ENCODE measurements around the gene NPBWR2. TPM values are rescaled to one million over a fixed set of nuclear protein-coding genes. Genes with fewer than 3 reads are reported as not detected.

The NPBWR2 gene
- total and polyA plus RNA-seq, 9 of the 15 experiments (the other 6 are each of a cell fraction or from before 2014, with no cell fraction given) = not detected

- H3K4me2 ChIP-seq (ENCODE audit: insufficient read depth, low read length) = no peak overlapping the region
- no peaks in the 10 kb centered on the region; the same call in 1 of the 2 replicates for H4K20me1 ChIP-seq (replicated peaks; ENCODE audit: control insufficient read depth, insufficient read depth, low read length)
- H3K9ac ChIP-seq (ENCODE audit: insufficient read depth in 1 of 2, low read depth in 2 of 2, low read length in 2 of 2) = peak overlapping the region in 1 of 2 experiments; percentile 57; a peak in 2 of 4 replicates
- TF ChIP-seq JUN (IDR thresholded peaks at IDR 0.05; ENCODE audit: borderline replicate concordance, low read depth, low read length) (no peak), JUN (CRISPR knock-in tag; IDR thresholded peaks at IDR 0.05; ENCODE audit: borderline replicate concordance) (no peak), NR2C2 (CRISPR knock-in tag; IDR thresholded peaks at IDR 0.05) (no peak), NR2C2 (tag; IDR thresholded peaks at IDR 0.05) (no peak)
- no peak for DNase-seq (ENCODE audit: extremely low read depth in 1 of 4, low spot score in 3 of 4)
- no peak overlapping the region for H3K27ac ChIP-seq (ENCODE audit: extremely low read depth, low read depth, low read length)
- no peak for ATAC-seq
- no peaks in the 10 kb centered on the region for H3K9me1 ChIP-seq (ENCODE audit: control insufficient read depth, insufficient read depth, low read length)
- no TSS peak for BruUV-seq (replicated peaks)
- in situ Hi-C loops (cut with MboI) (no loop called here), intact Hi-C loops (cut with micrococcal nuclease) (no loop called here)
- H3K27me3 ChIP-seq (ENCODE audit: control insufficient read depth in 2 of 2, insufficient read depth in 2 of 2, low read length in 2 of 2) = peaks cover 6 to 26% of the 10 kb centered on the region in 2 experiments; a peak in 4 of 5 replicates
- H3K36me3 ChIP-seq (ENCODE audit: control insufficient read depth, insufficient read depth, low read length) = no peaks in the 10 kb centered on the region
- no peaks in the 10 kb centered on the region for H3K9me3 ChIP-seq (replicated peaks; ENCODE audit: control insufficient read depth, insufficient read depth, low read depth, low read length)
- H3K79me2 ChIP-seq (ENCODE audit: control insufficient read depth, insufficient read depth, low read length) = peaks cover 10% of the 10 kb centered on the region; the same call in 2 of the 3 replicates
- 82% methylated on average over 6 of the region's 6 CpGs for WGBS (ENCODE audit: insufficient coverage, low coverage, missing lambda C conversion rate)
- H2AFZ ChIP-seq (ENCODE audit: low read depth, low read length) = no peak overlapping the region
- POLR2A ChIA-PET = interaction anchor here (0.7 to 1.2 kb wide), 2 partner anchors 21 to 547 kb away, joined by 3 read pairs; no protein-coding TSS in a partner anchor
- CTCF ChIA-PET (ENCODE audit: low intra/inter-chr PET ratio) = no interaction called here
- FAIRE-seq = no peak
- H3K4me3 ChIP-seq = no peak overlapping the region
- peaks cover 16 to 83% of the 10 kb centered on the region in 2 experiments; a peak in 4 of 5 replicates for H3K4me1 ChIP-seq (replicated peaks in 1 of 2; ENCODE audit: control insufficient read depth in 2 of 2, insufficient read depth in 2 of 2, low read length in 2 of 2)
These were observed 25.8 kb downstream of the NPBWR2 start for GRCh38 chr20:64081624-64081964.
